ENCODE measurements around the gene MATK.

MATK gene

DNA sequence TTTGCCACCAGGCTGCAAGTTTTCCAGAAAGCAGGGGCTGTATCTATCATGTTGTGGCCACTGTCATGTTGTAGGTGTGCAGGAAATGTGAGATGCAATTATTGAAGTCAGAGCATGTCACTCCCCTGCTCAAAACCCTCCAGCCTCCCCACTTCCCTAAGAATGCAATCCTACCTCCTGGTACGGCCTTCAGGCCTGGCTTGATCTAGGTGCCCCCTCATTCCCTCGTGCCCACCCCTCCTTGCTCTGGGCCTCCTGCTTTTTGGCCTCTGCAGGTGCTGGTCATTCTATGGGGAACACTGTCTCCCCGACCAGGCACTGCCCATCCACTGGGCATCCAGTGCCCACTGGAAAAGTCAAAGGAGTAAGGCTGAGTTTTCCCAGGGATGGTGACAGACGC, 28.5 kb upstream of the MATK start:
- no peaks in the 10 kb centered on the region for H3K9me3 ChIP-seq (ENCODE audit: control insufficient read depth, low read length)
- no peak overlapping the region for H3K9ac ChIP-seq (ENCODE audit: low read length)
- H3K36me3 ChIP-seq (ENCODE audit: control insufficient read depth, insufficient read depth, low read length, severe bottlenecking): no peaks in the 10 kb centered on the region
- DNase-seq (ENCODE audit: low read depth): no peak
- H3K4me3 ChIP-seq (ENCODE audit: low read length): no peak overlapping the region
- peaks cover 7% of the 10 kb centered on the region for H3K4me1 ChIP-seq (ENCODE audit: control insufficient read depth, insufficient read depth, low read length)
- peaks cover 28% of the 10 kb centered on the region for H3K27me3 ChIP-seq (replicated peaks; ENCODE audit: control insufficient read depth, insufficient read depth, low read length)

DNA sequence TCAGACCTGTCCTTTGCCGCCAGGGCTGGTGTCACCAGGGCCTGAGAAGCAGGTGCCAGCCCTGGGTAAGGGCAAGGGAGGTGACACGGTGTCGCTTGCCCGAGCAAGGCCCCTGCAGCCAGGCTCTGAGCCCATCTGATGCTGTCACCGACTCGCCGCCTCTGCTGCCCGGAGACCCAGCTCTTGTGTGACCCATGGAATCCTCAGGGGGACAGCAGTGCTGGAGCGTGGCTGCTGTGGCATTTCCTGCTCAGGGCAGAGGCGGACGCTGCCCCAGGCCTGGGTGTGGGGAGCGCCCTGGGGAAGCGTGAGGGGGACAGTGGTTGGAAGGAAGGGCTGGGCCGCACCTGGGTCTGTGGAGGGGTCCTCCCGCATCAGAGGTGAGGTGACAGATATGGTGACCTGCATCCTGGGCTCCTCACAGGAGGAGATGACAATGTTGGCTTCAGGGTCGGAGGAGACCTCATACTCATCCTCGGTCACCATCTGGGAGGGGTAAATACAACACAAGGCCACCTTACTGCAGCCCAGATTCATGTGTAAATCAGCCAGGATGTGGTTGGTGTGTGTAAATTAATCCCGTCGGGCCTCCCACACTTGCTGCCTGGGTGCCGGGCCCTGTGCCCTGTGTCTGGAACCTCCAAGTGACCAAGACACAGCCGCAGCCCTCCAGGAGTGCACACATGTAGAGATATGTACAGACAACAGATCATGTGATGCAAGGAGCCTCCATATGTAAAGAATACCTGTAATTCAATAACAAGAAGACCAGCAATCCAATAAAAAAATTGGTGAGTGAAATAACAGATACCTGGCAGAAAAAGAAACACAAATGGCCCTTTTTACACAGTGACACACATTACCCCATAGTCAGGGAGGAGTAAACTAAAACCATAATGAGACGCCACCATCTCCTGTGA, 27.6 kb upstream of the MATK start:
- no peaks in the 10 kb centered on the region for H3K36me3 ChIP-seq (ENCODE audit: control insufficient read depth, insufficient read depth, low read length, severe bottlenecking)
- peaks cover 6% of the 10 kb centered on the region for H3K4me1 ChIP-seq (ENCODE audit: control insufficient read depth, insufficient read depth, low read length)
- no peak for DNase-seq (ENCODE audit: low read depth)
- H3K9ac ChIP-seq (ENCODE audit: low read length): no peak overlapping the region
- H3K4me3 ChIP-seq (ENCODE audit: low read length): no peak overlapping the region
- no peaks in the 10 kb centered on the region for H3K9me3 ChIP-seq (ENCODE audit: control insufficient read depth, low read length)
- peaks cover 31% of the 10 kb centered on the region for H3K27me3 ChIP-seq (replicated peaks; ENCODE audit: control insufficient read depth, insufficient read depth, low read length)

DNA sequence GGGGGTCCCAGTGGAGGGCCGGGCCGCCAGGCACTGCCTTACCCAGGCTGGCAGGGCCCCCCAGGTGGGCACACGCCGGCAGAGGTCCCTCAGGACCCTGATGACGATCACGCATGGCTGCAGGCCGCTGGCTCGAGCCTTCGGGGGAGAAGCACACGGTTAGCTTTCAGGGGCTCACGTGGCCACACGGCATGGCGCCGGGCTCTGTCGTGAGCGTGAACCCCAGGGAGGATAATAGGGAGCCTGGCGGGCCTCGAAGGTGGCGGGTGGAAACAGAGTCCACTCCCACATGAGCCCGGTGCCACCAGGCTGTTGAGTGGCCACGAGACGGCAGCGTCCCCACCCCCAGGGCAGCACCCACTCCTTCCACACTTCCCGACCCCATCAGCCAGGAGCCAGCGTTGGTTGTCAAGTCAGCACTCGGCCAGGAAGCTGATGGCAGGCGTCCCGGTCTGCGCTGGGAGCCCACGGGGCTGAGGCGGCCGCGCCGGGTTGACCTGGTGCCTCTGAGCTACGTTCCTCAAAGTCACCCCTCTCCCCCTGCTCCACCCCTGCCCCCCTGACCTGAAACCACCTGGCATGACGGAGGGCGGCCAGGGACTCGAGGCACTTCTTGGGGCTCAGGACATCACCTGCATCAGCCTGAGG, 24.7 kb upstream of the MATK start:
- Histone ChIP-seq H3K27me3 (replicated peaks; ENCODE audit: control insufficient read depth, insufficient read depth, low read length) (peaks cover 25% of the 10 kb centered on the region), H3K36me3 (ENCODE audit: control insufficient read depth, insufficient read depth, low read length, severe bottlenecking) (no peaks in the 10 kb centered on the region), H3K9me3 (ENCODE audit: control insufficient read depth, low read length) (no peaks in the 10 kb centered on the region), H3K9ac (ENCODE audit: low read length) (no peak overlapping the region), H3K4me3 (ENCODE audit: low read length) (no peak overlapping the region), H3K4me1 (ENCODE audit: control insufficient read depth, insufficient read depth, low read length) (no peaks in the 10 kb centered on the region)
- no peak for DNase-seq (ENCODE audit: low read depth)

DNA sequence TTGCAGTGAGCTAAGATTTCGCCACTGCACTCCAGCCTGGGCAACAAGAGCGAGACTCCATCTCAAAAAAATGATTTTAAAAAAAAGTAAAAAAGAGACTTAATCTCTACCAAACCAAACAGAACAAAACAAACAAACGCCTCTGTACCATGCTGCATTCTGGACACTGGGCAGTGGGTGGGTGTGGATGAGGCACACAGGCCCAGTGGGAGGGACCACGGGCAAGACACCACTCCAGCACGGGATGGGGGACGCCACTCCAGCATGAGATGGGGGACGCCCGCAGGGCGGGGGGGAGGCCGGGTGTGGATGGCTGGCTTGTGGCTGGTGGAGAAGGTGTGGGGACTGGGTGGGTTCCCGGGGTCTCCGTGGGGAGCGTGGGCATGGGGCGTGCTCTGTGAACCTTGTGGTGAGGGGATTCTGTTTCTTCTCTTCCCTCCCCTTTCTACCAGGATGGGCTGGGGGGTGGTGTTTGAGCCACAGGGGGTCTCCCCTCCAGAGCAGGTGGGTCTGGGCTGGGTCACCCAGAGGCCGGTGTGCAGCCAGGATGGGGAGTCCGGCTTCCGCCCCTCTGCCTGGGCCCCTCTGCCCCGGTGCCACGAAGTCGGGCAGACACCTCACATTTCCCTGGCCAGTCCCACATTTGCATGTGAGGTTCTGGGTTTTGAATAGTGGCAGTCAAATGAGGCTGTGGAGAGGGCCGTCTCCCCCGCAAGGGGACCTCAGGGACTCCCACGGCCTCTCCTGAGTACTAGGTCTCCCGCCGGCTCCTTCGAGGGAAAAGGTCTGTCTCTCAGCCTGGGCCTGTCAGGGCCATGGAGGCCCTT, 23.9 kb upstream of the MATK start:
- no peak overlapping the region for H3K4me3 ChIP-seq (ENCODE audit: low read length)
- no peaks in the 10 kb centered on the region for H3K36me3 ChIP-seq (ENCODE audit: control insufficient read depth, insufficient read depth, low read length, severe bottlenecking)
- no peaks in the 10 kb centered on the region for H3K9me3 ChIP-seq (ENCODE audit: control insufficient read depth, low read length)
- DNase-seq (ENCODE audit: low read depth): no peak
- no peak overlapping the region for H3K9ac ChIP-seq (ENCODE audit: low read length)
- no peaks in the 10 kb centered on the region for H3K4me1 ChIP-seq (ENCODE audit: control insufficient read depth, insufficient read depth, low read length)
- peaks cover 25% of the 10 kb centered on the region for H3K27me3 ChIP-seq (replicated peaks; ENCODE audit: control insufficient read depth, insufficient read depth, low read length)

DNA sequence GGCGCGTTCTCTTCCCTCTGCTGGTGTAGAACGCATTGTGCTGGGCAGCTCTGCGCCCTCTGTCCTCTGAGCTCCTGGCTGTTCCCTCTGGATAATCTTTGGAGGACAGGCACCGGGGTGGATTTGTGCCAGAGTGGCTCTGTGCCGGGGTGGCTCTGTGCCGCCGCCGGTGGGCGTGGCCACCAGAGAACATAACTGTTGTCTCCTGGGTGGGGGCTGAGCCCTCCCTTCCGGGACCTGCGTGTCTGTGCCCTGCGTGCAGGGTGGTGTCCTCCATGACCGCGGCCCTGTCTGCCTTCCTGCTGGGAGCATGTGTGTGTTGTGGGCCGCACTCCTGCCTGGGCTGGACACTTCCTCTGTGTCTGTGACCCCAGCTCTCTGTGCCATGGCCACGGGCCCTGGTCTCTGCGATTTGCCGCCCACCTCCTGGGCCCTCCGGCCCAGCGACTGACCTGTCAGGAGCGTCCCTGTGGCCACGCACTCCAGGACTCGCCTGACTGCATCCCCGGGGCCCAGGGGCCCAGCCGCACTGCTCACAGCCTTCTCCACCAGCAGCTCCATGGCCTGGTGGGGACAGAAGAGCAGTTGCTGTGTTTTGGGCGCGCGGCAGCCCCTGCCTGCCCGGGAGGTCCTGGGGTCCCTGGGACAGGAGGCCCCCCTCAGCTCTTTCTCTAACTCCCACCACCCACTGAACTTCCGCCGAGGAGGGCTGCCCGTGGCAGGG, 22.4 kb upstream of the MATK start:
- Histone ChIP-seq H3K4me1 (ENCODE audit: control insufficient read depth, insufficient read depth, low read length) (no peaks in the 10 kb centered on the region), H3K4me3 (ENCODE audit: low read length) (no peak overlapping the region), H3K9ac (ENCODE audit: low read length) (no peak overlapping the region), H3K27me3 (replicated peaks; ENCODE audit: control insufficient read depth, insufficient read depth, low read length) (peaks cover 25% of the 10 kb centered on the region), H3K9me3 (ENCODE audit: control insufficient read depth, low read length) (no peaks in the 10 kb centered on the region), H3K36me3 (ENCODE audit: control insufficient read depth, insufficient read depth, low read length, severe bottlenecking) (no peaks in the 10 kb centered on the region)
- no peak for DNase-seq (ENCODE audit: low read depth)

DNA sequence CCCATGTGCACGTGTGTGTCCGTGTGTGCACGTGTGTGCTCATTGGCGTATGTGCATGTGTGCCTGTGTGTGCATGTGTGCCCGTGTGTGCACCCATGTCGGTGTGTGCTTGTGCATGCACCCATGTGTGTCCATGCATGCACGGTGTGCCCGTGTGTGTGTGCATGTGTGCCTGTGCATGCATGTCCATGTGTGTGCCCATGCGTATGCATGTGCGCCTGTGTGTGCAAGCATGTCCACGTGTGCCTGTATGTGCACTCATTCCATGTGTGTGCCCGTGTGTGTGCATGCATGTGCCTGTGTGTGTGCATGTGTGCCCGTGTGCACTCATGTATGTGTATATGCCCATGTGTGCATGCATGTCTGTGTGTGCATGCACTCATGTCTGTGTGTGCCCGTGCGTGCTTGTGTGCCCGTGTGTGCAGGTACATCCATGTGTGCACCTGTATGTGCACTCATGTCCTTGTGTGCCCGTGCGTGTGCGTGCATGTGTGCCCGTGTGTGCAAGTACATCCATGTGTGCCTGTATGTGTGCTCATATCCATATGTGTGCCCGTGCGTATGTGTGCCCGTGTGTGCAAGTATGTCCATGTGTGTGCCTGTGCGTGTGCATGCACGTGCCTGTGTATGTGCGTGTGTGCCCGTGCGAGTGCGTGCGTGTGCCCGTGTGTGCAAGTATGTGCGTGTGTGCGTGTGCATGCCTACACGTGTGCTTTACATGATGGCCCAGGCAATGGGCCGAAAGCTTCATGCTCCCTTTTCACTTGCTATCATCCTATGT, 21.6 kb upstream of the MATK start:
- no peaks in the 10 kb centered on the region for H3K4me1 ChIP-seq (ENCODE audit: control insufficient read depth, insufficient read depth, low read length)
- no peaks in the 10 kb centered on the region for H3K9me3 ChIP-seq (ENCODE audit: control insufficient read depth, low read length)
- H3K36me3 ChIP-seq (ENCODE audit: control insufficient read depth, insufficient read depth, low read length, severe bottlenecking): no peaks in the 10 kb centered on the region
- H3K4me3 ChIP-seq (ENCODE audit: low read length): no peak overlapping the region
- DNase-seq (ENCODE audit: low read depth): no peak
- H3K27me3 ChIP-seq (replicated peaks; ENCODE audit: control insufficient read depth, insufficient read depth, low read length): peaks cover 21% of the 10 kb centered on the region
- H3K9ac ChIP-seq (ENCODE audit: low read length): no peak overlapping the region

DNA sequence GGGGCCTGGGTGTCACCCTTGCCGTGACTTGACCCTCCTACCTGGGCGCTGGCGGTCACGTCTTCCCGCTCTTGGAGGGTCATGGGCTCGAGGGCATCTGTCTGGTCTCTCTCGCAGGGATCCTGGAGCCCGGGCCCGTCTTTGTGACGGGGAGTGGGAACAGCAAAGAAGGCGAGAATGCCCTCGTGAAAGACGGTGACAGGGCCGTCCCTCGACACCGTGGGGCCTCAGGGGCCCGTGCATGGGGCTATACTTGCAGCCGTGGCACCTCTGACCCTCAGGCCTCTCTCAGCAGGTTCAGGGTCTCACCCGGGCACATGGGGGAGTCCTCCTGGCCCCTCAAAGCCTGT, 20.9 kb upstream of the MATK start:
- no peak overlapping the region for H3K4me3 ChIP-seq (ENCODE audit: low read length)
- peaks cover 21% of the 10 kb centered on the region for H3K27me3 ChIP-seq (replicated peaks; ENCODE audit: control insufficient read depth, insufficient read depth, low read length)
- H3K9ac ChIP-seq (ENCODE audit: low read length): no peak overlapping the region
- H3K4me1 ChIP-seq (ENCODE audit: control insufficient read depth, insufficient read depth, low read length): no peaks in the 10 kb centered on the region
- DNase-seq (ENCODE audit: low read depth): no peak
- H3K9me3 ChIP-seq (ENCODE audit: control insufficient read depth, low read length): no peaks in the 10 kb centered on the region
- H3K36me3 ChIP-seq (ENCODE audit: control insufficient read depth, insufficient read depth, low read length, severe bottlenecking): no peaks in the 10 kb centered on the region

DNA sequence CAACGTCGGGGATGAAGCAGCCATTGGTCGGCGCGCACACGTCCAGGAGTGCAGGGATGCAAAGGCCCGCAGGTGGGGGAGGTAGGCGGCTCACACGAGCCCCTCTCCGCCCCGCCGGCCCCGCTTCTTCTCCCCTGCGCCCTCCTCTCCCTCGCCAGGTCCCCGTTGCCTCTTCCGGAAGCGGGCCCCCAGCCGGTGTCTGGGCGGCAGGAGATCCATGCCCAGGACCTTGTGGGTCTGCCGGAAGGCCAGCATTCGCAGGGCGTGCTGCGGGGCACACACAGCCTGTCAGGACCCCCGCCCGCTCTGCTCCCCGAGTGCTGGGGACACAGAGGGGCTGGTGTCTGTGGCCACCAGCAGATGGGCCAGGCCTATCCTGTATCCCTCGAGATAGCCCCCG, 19.7 kb upstream of the MATK start:
- Histone ChIP-seq H3K4me1 (ENCODE audit: control insufficient read depth, insufficient read depth, low read length) (no peaks in the 10 kb centered on the region), H3K4me3 (ENCODE audit: low read length) (no peak overlapping the region), H3K9ac (ENCODE audit: low read length) (no peak overlapping the region), H3K9me3 (ENCODE audit: control insufficient read depth, low read length) (no peaks in the 10 kb centered on the region), H3K36me3 (ENCODE audit: control insufficient read depth, insufficient read depth, low read length, severe bottlenecking) (no peaks in the 10 kb centered on the region), H3K27me3 (replicated peaks; ENCODE audit: control insufficient read depth, insufficient read depth, low read length) (peaks cover 32% of the 10 kb centered on the region)
- DNase-seq (ENCODE audit: low read depth): no peak

DNA sequence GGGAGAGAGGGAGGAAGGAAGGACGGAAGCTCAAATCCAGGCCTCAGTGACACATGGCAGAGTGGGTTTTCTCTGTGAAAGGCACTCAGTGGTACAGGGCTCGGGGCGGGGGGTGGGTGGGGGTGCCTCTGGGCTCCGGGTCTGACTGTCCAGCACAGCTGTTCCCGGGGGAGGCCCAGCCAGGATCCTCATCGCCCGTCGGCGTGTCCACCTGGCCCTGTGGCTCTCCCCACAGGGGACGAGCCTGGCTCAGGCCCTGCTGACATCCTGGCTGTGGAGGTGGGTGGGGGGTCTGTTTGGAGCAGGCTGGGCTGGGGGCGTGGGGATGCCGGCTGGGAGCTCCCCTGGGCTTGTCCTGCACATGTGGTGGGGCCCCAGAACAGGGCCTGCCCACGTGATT, 18.2 kb upstream of the MATK start:
- no peak for DNase-seq (ENCODE audit: low read depth)
- Histone ChIP-seq H3K36me3 (ENCODE audit: control insufficient read depth, insufficient read depth, low read length, severe bottlenecking) (no peaks in the 10 kb centered on the region), H3K4me1 (ENCODE audit: control insufficient read depth, insufficient read depth, low read length) (no peaks in the 10 kb centered on the region), H3K4me3 (ENCODE audit: low read length) (no peak overlapping the region), H3K9me3 (ENCODE audit: control insufficient read depth, low read length) (no peaks in the 10 kb centered on the region), H3K27me3 (replicated peaks; ENCODE audit: control insufficient read depth, insufficient read depth, low read length) (peaks cover 25% of the 10 kb centered on the region), H3K9ac (ENCODE audit: low read length) (no peak overlapping the region)

DNA sequence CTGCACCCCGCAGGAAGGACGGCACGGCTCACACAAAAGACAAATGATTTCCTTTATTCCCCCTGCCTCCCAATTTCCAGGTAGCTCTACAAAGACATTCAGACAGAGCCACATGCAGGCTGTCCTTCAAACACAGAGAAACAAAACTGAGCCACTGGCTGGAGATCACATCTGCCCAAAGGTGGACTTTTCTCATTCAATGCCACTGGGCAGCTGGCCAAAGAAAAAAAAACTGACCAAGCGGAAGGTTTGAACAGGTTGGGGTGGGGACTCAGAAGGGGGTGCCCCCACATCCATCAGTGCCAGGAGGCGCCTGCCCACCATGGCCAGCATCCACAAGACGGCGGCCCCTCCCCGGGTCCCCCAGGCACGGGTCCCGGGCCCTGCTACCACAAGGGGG, 17.8 kb upstream of the MATK start:
- Histone ChIP-seq H3K4me1 (ENCODE audit: control insufficient read depth, insufficient read depth, low read length) (no peaks in the 10 kb centered on the region), H3K9me3 (ENCODE audit: control insufficient read depth, low read length) (no peaks in the 10 kb centered on the region), H3K4me3 (ENCODE audit: low read length) (no peak overlapping the region), H3K27me3 (replicated peaks; ENCODE audit: control insufficient read depth, insufficient read depth, low read length) (peaks cover 26% of the 10 kb centered on the region), H3K36me3 (ENCODE audit: control insufficient read depth, insufficient read depth, low read length, severe bottlenecking) (no peaks in the 10 kb centered on the region), H3K9ac (ENCODE audit: low read length) (no peak overlapping the region)
- no peak for DNase-seq (ENCODE audit: low read depth)
